NB4 (cell line): ENCODE measurements around the gene NKD1.

Source experiments
- MYC ChIP-seq: IDR thresholded peaks from 2 replicates; pipeline ENCODE4 v1.6.1; 2011; ENCODE audit warnings: low read depth, low read length
- POLR2A ChIP-seq: IDR thresholded peaks from 2 replicates; pipeline ENCODE4 v1.6.1; 2011; ENCODE audit warnings: mild to moderate bottlenecking; ENCODE audit not compliant: insufficient read length; ENCODE audit errors: extremely low read depth
- TF ChIP-seq, protein P1 (sequence below): IDR thresholded peaks from one replicate; pipeline ENCODE4 v1.5.1; 2012; ENCODE audit warnings: low read depth, low read length
- TF ChIP-seq, protein P2 (sequence below): IDR thresholded peaks from 2 replicates; pipeline ENCODE4 v1.6.1; 2011; ENCODE audit warnings: low read depth, low read length

- TF ChIP-seq, protein P1, sequence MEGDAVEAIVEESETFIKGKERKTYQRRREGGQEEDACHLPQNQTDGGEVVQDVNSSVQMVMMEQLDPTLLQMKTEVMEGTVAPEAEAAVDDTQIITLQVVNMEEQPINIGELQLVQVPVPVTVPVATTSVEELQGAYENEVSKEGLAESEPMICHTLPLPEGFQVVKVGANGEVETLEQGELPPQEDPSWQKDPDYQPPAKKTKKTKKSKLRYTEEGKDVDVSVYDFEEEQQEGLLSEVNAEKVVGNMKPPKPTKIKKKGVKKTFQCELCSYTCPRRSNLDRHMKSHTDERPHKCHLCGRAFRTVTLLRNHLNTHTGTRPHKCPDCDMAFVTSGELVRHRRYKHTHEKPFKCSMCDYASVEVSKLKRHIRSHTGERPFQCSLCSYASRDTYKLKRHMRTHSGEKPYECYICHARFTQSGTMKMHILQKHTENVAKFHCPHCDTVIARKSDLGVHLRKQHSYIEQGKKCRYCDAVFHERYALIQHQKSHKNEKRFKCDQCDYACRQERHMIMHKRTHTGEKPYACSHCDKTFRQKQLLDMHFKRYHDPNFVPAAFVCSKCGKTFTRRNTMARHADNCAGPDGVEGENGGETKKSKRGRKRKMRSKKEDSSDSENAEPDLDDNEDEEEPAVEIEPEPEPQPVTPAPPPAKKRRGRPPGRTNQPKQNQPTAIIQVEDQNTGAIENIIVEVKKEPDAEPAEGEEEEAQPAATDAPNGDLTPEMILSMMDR: no peak
- TF ChIP-seq MYC (no peak), POLR2A (no peak)
- TF ChIP-seq, protein P2, sequence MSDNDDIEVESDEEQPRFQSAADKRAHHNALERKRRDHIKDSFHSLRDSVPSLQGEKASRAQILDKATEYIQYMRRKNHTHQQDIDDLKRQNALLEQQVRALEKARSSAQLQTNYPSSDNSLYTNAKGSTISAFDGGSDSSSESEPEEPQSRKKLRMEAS: no peak
These were observed 95.0 kb downstream of the NKD1 start for GRCh38 chr16:50643192-50643591.
